GM21786 (cell line): ENCODE data around the gene FBLN5.

Source experiments
- ATAC-seq: cut with Tn5 transposase; IDR thresholded peaks from one replicate; pipeline ENCODE4 v1.9.1; 2021; ENCODE audit not compliant: unreplicated experiment

The FBLN5 gene

DNA sequence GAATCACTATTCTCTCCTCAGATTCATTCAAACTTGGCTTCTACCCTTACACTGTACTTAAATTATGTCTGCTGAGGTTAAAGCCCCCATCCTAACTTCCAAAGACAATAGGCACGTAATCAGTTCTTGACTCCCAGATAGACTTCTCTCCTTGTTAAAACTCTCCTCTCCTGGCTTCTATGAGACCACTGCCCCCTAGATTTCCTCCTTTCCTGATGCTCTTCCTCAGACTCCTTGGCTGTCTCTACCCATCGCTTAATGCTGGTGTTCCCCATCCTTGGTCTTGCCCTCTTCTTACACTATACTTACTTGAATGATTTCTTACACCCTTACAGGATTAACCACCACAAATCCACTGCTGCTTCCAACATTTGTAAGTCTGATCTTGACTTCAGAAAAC is 112.9 kb downstream of the FBLN5 start:
- ATAC-seq = no peak

DNA sequence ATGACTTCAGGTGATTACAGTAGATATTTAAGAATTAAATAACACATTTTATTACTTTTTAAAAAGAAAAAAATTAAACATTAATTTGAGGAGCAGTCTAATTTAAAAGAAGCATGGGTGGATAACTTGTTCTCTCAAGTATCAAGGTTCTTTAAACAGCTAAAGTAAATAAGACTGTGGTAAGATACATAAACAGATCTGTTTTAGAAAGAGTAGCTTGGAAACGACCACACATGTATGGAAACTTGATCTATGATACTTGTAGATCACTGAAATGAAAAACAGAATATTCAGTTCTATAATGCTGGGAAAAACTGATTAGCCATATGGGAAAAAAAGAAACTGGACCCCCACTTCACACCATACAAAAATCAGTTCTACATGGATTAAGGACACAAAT is 116.2 kb downstream of the FBLN5 start:
- ATAC-seq = no peak

DNA sequence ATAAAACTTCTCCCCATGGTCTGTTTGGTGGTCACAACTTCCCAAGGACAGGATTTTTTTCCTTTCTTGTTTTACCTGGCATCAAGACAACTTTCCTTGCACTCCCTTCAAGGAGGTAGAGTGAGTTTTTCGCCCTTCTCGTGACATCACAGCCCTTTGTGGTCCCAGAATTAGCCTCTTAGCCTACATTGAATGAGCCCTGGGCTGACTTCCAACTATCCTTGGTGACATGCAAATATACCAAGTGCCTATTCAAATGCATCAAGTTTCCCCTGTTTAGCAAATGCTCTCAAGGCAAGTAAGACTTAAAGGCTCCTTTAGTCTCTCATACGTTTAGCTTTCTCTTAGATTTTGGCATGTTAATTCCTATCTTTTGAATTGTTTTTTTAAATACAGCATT is 116.7 kb downstream of the FBLN5 start:
- peak; percentile 92 for ATAC-seq

DNA sequence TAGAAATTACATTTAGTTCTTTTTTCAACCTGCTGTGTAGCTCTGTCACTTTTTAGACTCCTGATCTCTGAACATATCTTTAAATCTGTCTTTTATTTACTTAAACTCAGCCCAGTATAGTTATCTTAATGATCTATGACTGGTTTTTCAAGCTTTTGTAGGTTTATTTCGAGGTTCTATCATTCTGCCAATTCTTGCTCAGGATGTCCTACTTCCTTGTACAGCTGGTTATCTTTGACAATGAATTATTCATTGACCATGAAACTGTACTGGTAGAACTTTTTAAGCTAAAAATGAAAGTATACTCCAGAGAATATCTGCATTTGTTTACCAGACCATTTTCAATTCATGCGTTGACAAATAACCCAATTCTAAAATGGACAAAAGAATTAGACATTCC is 118.0 kb downstream of the FBLN5 start:
- ATAC-seq = no peak

DNA sequence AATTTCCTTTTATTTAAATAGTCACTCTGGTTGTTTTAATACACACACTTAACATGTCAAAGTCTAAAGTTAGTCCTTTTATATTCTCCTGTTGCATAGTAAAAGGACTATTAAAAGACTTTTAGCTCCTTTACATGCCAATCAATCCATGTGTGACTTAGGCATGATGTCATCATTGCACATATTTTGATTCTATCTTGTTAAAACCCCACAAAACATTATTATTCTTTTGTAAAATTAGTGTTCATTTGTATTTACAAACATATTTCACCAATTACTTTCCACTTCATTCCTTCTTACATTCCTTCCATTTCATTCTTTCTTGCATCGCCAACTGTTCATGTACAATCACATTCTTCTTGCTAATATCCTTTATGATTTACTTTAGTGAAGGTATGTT is 119.7 kb downstream of the FBLN5 start:
- no peak for ATAC-seq
